A549 treated with ZK216348 at 1 μM for 4 hours (cell line): ENCODE results near the gene NEXMIF. TPM values are rescaled to one million over a fixed set of nuclear protein-coding genes. Genes with fewer than 3 reads are reported as not detected.

Experiments
- total RNA-seq: library from RNA; stranded (reverse); fragments of 200-300 nt; extraction: Qiagen RNA extraction; gene quantifications from 5 replicates; pipeline ENCODE4 v1.2.3, GENCODE V29; 2022; ENCODE audit warnings: low read depth

Gene NEXMIF
- 0.01 to 0.02 TPM in 2 of 5 replicates, not detected in the others for total RNA-seq

GRCh38 chrX:74925225-74926088 is at the start of gene NEXMIF:
TSS of gene NEXMIF (minus strand) at chrX:74925452.

Other genes with a start within 250 kb of the NEXMIF start
- 15.4 to 17.5 TPM (median 16.5 TPM) in 5 replicates for gene ABCB7, start 230.8 kb upstream of the NEXMIF start, total RNA-seq